GM19351 (cell line): ENCODE results near the gene KCTD7.
"Not testable (repeated sequence)": the region's sequence is repeated elsewhere in the genome, so short reads cannot be mapped to it uniquely, and the experiment has no call there.

ENCODE experiments used
- ATAC-seq: cut with Tn5 transposase; IDR thresholded peaks from one replicate; pipeline ENCODE4 v1.9.1; 2021; ENCODE audit warnings: mild to moderate bottlenecking, moderate library complexity; ENCODE audit not compliant: unreplicated experiment

Gene KCTD7

GRCh38 chr7:66615699-66616098 is 13.0 kb upstream of the KCTD7 start:
- no peak for ATAC-seq

- ATAC-seq = no peak
These were observed 11.4 kb upstream of the KCTD7 start for GRCh38 chr7:66617295-66617694.

- not testable (repeated sequence) for ATAC-seq
These were observed 9.2 kb upstream of the KCTD7 start for GRCh38 chr7:66619341-66619948.

- no peak for ATAC-seq
These were observed 2.2 kb upstream of the KCTD7 start for GRCh38 chr7:66626331-66626934.

- no peak for ATAC-seq
These were observed 1.5 kb upstream of the KCTD7 start for GRCh38 chr7:66627151-66627681.

- no peak for ATAC-seq
These were observed 760 bp upstream of the KCTD7 start for GRCh38 chr7:66627881-66628360.

- peak; percentile 1 for ATAC-seq
These were observed 761 bp downstream of the KCTD7 start for GRCh38 chr7:66629222-66630062.

- no peak for ATAC-seq
These were observed 1.9 kb downstream of the KCTD7 start for GRCh38 chr7:66630531-66630930.

GRCh38 chr7:66631471-66631870 is 2.8 kb downstream of the KCTD7 start:
- no peak for ATAC-seq

- ATAC-seq = no peak
These were observed 6.1 kb downstream of the KCTD7 start for GRCh38 chr7:66634816-66635215.

- ATAC-seq = peak; percentile 35
These were observed 6.8 kb downstream of the KCTD7 start for GRCh38 chr7:66635322-66635981.

- peak; percentile 69 for ATAC-seq
These were observed 7.4 kb downstream of the KCTD7 start for GRCh38 chr7:66635982-66636546.

- ATAC-seq = no peak
These were observed 9.8 kb downstream of the KCTD7 start for GRCh38 chr7:66638309-66639099.

GRCh38 chr7:66639773-66640172 is 11.1 kb downstream of the KCTD7 start:
- ATAC-seq = no peak

GRCh38 chr7:66640802-66641525 is 12.3 kb downstream of the KCTD7 start:
- ATAC-seq = no peak

- ATAC-seq = no peak
These were observed 12.8 kb downstream of the KCTD7 start for GRCh38 chr7:66641526-66641871.

GRCh38 chr7:66642186-66642585 is 13.5 kb downstream of the KCTD7 start:
- ATAC-seq = no peak

- no peak for ATAC-seq
These were observed 14.3 kb downstream of the KCTD7 start for GRCh38 chr7:66642932-66643331.

GRCh38 chr7:66643395-66643794 is 14.7 kb downstream of the KCTD7 start:
- no peak for ATAC-seq
